HG03135 (cell line): ENCODE data around the gene MYBPC1.
"Not testable (repeated sequence)": the region's sequence is repeated elsewhere in the genome, so short reads cannot be mapped to it uniquely, and the experiment has no call there.

ENCODE experiments used
- ATAC-seq: cut with Tn5 transposase; IDR thresholded peaks from one replicate; pipeline ENCODE4 v1.9.1; 2021; ENCODE audit warnings: mild to moderate bottlenecking, moderate library complexity; ENCODE audit not compliant: unreplicated experiment

MYBPC1 gene

DNA sequence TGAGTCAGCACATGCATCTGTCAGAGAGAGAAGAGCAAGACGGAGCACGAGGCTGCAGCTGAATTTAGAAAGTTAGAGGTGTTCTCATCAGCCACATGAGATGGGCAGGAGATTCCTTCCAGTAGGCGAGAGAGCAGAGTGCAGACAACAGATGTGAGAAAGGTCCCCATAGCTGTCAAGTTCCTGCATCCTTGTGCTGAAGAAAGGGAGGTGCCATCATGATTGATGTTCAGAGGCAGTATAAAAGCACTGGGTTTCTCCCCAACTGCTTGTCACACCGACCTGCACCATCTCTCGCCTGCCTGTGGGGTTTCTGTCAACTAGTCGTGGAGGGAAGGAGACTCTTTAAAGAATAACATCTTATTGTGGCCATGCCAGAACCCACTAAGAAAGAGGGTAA is at the start of gene MYBPC1:
Gene MYBPC1, plus strand, starts transcription at position 272 of the 400 bp plus-strand sequence. Its CDS starts 100 bp downstream, at position 372.
- no peak for ATAC-seq

- ATAC-seq, result no peak
Observed at GRCh38 chr12:101551362-101552114, 43.2 kb upstream of the MYBPC1 start.

GRCh38 chr12:101552277-101552676 is 42.5 kb upstream of the MYBPC1 start:
- no peak for ATAC-seq

DNA sequence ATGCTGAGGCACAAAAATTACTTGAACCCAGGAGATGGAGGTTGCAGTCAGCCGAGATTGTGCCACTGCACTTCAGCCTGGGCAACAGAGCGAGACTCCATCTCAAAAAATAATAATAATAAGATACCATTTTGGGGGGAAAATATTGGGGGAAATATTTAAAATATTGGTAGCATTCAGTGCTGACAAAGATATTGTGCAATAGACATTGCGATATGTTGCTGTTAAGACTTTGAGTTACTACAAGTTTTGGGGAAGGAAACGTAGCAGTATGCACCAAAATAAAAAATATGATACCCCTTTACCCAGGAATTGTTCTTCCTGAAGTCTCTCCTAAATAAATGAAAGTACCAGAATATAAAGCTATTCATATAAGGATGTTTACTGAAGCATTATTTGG is 37.7 kb upstream of the MYBPC1 start:
- no peak for ATAC-seq

DNA sequence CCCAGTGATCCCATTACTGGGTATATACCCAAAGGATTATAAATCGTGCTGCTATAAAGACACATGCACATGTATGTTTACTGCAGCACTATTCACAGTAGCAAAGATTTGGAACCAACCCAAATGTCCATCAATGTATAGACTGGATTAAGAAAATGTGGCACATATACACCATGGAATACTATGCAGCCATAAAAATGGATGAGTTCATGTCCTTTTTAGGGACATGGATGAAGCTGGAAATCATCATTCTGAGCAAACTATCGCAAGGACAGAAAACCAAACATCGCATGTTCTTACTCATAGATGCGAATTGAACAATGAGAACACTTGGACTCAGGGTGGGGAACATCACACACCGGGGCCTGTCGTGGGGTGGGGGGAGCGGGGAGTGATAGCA is 36.0 kb upstream of the MYBPC1 start:
- ATAC-seq, result not testable (repeated sequence)

DNA sequence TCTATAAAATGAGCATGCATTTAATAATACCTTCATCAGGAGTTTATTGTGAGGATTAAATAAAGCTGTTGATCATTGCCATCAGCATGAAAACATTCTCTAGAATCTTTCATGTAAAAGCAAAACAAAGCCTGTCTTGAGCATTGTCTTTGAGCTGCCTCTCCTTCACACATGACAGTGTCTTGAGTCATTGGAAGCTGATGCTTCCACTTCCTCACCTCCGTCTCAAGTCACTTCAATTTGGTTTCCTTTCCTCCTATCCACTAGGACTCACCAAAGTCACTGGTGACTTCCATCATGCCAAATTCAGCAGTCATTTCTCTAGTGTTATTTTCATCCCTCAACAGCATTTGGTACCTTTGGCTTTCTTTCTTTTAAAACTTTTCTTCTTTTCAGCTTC is 31.6 kb upstream of the MYBPC1 start:
- ATAC-seq, result no peak

DNA sequence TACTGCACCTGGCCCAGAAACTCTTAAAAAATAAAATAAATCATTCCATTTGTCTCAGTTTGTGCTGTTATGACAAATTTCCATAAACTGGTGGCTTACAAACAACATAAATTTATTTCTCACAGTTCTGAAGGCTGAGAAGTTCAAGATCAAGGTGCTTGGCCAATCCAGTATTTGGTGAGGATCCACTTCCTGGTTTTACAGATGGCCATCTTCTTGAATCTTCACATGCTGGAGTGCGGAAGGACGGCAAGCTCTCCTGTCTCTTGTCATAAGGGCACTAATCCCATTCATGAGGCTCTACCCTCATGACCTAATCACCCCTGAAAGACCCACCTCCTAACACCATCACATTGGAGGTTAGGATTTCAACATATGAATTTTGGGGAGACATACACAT is 29.9 kb upstream of the MYBPC1 start:
- ATAC-seq, result no peak

DNA sequence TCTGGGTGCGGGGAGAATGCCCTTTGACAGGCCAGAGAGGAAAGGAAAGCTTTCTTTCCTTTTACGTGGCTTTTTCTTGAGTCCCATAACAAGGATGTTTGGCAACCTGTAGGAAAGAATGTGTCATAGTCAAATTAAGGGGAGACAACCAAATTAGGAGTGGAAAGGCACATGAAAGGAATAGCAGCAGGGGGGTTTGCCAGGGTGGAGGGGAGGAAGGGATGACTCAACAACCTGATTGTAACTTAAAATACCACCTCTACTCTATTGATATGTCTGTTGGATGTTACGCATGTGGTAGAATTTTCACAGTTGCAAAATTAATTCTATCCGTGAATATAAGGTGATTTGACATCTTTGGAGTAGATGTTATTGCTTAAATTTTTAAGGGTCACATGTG is 28.5 kb upstream of the MYBPC1 start:
- ATAC-seq, result no peak

DNA sequence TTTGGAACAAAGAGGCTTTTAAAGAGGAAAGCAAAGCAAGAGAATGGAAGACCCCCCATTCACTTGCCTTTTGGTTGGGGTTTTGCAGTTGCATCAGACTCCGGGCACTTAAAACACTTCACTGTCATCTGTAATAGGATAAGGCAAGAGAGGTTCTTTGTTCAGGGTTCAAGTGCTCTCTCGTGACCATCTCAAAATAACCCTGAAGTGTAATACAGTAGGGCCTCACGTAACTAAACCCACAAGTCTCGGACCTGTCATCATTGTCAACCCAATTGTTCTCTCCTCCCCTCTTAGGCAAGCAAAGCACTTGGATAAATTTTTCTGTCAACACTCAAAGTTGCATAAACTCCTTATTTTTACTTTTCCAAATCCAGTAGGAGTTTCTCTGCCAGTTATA is 26.9 kb upstream of the MYBPC1 start:
- no peak for ATAC-seq

GRCh38 chr12:101570047-101570446 is 24.7 kb upstream of the MYBPC1 start:
- no peak for ATAC-seq

DNA sequence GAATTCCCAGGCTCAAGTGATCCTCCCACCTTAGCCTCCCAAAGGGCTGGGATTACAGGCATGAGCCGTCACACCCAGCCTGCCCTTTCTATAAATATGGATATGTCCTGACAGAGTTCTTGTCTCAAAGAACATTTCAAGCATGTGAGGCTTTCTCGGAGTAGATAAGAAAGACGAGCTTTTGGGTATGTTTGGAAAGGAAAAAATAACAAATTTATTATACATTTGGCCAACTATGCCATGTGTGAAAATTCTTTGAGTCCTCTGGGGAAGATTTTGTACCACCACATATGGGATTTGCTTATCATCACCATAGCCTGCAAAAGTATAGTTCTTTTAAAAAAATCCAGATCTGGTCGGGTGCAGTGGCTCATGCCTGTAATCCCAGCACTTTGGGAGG is 23.7 kb upstream of the MYBPC1 start:
- ATAC-seq, result no peak

- no peak for ATAC-seq
Observed at GRCh38 chr12:101573743-101574142, 21.0 kb upstream of the MYBPC1 start.

DNA sequence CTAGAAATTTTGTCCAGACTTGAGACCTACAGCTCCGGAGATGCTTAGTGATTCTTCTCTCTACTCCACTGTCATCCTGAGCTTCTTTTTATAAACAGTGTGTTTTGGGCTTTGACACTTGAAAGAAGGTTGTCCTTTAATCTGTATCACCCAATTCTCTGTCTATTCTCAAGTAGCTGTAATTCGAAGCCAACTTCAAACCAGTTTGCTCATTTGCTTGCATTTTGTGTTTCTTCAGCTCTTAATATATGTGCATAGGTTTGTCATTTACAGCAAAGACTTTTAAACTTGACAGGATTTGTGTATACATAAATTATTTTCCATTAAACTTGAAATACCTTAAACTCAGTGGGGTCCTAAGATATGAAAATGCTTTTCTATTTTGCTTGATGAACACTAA is 16.4 kb upstream of the MYBPC1 start:
- ATAC-seq, result no peak

DNA sequence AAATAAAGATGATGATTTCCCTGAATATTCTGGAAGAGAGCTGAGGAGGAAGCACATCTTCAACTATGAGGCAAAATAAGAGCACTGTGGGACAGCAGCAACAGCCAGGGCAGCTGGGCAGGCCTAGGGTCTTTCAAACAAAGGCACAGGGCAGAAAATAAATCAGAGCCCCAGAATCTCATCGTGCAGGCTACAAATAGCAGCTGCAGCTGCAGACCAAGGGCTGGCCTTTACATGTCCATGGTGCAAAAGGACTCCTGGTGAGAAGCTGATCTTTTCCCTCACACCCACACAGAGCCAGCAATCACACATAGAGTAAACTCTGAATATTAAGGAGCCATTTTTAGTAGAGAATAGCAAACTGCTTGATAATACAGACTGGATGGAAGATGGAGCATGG is 13.6 kb upstream of the MYBPC1 start:
- no peak for ATAC-seq

DNA sequence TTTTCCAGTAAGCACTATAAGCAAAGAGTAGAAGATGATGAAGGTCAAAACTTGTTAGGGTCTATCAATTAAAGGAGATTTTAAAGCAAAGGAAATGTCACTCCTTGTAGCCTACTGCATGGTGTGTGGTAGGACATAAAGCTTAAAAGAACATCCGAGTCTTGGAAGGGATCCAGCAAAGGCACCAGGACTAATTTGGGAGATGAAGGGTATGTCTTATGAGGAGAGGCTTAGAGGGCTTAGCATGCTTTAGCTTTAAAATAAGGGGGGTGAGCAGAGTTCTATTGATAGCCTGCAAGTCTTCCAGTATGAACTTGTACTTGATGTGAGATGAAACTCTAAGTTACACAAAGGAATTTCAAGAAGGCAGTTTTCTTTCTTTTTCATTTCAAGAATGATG is 11.8 kb upstream of the MYBPC1 start:
- ATAC-seq, result no peak

DNA sequence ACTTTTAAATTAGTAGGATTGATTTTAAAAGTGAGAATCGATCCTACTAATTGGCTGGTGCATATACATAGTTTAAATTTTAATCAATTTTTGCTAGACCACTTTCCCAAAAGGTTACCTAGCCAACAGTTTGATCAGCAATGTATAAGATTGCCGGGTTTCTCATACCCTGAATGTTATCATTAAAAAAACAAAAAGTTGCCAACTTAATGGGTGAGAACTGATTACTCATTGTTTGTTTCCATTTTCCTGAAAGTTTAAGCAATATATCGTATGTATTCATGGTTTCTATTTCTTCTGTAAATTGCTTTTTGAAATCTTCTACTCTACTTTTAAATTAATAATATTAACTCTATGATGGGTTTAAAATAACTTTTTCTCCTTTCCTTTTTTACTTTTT is 4.4 kb upstream of the MYBPC1 start:
- no peak for ATAC-seq

- ATAC-seq, result no peak
Observed at GRCh38 chr12:101591781-101592180, 3.0 kb upstream of the MYBPC1 start.

- no peak for ATAC-seq
Observed at GRCh38 chr12:101592448-101592847, 2.3 kb upstream of the MYBPC1 start.

DNA sequence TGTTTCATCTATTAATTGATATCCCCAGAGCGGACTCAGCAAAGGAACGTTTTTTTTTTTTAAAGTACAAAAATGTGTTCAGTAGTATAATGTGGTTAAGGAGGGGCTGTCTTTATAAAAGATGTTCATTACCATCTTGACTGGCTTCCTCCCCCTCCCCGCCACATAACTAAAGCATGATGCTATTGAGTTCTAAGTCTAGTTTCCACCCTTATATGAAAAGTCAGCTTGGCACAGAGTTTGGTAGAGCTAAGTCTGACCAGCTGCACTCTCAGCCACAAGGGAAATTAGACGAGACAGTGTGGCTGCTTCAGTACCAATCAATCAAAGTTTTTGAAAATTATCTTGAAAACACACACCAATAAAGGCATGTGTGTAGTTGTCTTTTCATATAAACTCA is 1.9 kb upstream of the MYBPC1 start:
- ATAC-seq, result no peak

DNA sequence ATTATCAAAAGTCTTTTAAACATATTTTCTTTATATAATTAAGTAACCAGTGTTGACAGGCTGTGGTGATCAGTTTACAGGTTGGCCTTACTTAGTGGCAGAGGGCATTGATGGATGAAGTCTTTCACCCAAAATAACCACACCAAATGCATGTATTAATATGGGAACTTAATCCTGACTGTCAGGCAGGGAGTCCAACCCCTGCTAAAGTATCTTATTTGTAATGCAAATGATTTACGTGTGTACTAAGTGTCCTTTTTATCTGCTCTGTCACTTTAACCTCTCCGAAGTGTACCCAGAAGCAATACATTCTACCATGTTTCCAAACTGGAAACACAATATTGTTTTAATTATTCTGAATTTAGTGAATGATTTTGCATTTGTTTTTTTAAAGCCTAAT is 1.4 kb downstream of the MYBPC1 start:
- no peak for ATAC-seq

GRCh38 chr12:101597164-101597563 is 2.4 kb downstream of the MYBPC1 start:
- ATAC-seq, result no peak

GRCh38 chr12:101598483-101598882 is 3.7 kb downstream of the MYBPC1 start:
- ATAC-seq, result no peak

DNA sequence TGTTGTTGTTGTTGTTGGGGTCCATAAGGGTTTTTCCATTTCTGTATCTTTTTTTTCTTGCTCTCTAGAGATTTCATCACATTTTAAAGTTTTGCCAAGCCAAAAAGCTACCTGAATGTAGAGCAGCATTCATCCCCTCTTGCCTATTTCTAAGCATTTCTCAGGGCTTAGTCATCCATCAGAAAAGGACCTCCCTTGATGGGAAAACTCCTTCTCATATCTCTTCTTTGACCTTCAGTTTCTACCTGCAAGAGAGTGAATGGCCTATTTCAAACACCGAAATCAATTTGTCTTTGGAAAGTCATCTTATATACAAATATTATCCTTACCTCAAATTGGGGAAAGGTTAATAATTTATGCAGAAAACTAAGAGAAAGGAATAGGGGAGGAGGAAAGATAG is 4.5 kb downstream of the MYBPC1 start:
- ATAC-seq, result no peak
